Measurements from ENCODE around the gene PAF1.

PAF1 gene

DNA sequence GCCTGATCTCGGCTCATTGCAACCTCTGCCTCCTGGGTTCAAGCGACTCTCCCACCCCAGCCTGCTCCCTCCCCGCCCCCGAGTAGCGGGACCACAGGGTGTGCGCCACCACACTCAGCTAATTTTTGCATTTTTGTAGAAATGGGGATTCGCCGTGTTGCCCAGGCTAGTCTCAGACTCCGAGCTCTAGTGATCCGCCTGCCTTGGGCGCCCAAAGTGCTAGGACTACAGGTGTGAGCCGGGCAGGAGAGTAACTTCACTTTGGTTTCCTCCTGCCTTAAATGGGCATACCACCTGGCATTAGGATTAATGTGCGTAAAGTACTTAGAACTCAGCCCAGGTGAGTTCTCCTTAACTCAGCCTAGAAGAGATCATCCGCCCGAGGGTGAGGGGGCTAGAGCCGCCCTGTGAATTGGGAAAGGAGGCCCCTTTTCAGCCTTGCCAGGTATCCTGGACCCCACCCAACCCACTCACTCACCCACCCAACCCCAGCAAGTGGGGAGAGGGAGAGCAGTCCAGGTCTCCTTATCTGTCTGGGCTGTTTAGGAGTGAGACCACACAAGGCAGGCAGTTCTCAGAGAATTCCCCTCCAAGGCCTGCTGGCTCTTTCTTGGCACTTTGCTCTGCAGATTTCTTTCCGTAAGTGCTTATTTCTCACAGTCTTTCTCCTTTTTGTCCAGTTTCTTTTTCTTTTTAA lies 14.5 kb upstream of the PAF1 start:
- no peak for DNase-seq

DNA sequence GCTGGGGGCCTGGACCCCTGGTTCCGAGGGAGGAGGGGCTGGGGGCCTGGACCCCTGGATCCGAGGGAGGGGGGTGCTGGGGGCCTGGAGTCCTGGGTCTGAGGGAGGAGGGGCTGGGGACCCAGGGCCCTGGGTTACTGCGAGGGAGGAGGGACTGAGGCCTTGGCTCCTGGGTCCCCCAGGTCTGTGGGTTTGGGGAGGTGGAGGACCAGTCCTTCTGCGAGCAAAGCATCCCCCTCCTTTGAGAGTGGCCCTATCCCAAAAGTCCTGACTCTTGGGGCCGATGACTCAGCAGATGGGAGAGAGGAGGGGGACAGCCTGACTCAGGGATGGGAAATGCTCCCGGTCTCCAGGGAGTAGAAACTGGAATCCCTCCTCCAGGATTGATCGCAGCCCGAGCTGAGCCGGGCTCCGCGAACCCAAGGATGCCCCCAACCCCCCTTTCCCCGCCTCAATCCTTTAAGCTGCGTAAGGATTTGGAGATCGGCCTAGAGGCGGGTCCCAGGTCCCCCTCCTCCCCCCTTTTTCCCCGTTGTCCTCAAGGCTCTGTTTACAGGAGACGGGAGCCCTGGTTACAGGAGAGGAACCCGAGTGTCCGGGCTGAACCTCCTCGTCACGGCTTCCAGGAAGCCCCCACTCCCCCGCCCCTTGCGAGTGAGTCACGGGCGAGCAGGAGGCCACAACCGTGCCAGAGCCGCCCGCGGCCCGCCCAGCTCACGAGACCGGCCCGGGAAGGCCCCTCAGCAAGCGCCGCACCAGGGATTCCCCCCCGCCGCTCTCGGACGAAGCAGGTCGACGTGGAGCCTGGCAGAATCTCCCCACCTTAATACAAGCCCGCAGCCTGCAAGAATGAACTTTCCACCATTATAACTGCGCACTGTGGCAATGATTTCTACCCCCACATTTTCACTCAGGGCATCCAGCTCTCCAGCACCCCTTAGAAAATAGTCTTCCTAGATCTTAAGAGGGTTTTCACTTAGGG lies 12.7 kb upstream of the PAF1 start:
- peak; percentile 68 to 79 (median 70) for DNase-seq

DNA sequence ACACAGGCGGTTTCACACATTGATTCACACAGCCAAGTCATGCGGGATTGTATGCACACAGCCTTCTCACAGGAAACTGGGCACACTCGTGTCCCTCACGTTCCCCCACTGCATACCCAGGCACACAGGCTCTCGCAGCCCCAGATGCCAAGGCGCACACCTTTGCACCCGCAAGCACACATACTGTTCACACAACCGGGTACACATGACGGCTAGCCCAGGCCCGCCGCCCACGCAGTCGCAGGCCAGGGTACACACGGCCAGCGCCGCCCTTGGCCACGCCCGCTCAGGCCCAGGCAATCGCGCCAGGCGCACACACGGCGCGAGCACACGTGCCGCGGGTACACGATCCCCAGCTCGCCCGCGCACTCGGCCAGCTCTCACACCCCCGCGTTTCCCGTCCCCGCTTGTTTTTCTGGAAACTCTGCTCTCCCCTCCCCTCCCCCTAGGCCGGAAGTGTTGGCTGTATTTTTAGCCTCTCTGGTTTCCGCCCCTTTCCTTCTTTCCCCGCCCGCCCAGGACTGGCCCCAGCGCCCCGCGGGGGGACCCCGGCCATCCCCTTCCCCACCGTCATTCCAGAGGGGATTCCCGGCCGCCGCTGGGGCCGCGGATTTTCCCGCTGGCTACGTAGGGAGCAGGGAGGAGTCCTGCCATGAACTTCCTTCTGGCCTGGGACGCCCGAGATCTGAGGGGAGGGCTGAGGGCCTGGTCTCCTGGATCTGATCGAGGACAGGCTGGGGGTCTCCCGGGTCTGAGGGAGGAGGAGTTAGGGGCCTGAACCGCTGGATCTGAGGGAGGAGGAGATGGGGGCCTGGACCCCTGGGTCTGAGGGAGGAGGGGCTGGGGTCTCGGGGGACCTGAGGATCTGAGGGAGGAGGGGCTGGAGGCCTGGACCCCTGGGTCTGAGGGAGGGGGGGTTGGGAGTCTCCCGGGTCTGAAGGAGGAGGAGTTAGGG lies 11.7 kb upstream of the PAF1 start:
- peak; percentile 71 to 80 (median 75) for DNase-seq

DNA sequence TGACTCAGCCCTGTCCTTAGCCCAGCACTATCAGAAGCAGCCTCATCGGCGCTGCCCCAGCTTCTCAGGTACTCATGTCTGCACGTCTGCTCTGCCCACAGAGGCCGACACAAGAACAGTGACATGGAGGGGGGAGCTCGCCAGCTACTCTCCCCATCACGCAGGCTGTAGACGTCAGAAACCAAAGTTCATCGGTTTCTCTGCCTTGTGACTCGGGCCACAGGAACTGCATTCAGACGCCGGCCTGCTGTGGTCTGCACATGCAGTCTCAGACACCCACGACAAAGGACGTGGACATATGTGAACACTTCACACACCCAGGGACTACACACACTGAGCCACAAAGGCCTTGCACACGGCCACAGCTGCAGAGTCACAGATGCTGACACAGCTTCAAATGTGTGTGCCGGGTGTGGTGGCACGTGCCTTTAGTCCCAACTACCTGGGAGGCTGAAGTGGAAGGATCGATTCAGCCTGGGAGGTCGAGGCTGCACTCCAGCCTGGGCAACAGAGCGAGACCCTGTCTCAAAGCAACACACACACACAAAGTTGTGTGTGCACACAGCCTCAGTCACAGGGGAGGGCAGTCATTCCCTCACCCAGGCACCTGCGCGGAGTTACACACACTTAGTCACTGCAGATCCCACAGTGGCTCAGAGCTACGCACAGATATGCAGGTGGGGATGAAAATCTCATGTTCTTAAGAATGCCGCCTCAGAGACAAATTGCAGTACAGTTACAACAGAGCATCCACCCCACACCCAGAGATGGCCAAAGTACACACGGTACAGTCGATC lies 10.8 kb upstream of the PAF1 start:
- no peak for DNase-seq

DNA sequence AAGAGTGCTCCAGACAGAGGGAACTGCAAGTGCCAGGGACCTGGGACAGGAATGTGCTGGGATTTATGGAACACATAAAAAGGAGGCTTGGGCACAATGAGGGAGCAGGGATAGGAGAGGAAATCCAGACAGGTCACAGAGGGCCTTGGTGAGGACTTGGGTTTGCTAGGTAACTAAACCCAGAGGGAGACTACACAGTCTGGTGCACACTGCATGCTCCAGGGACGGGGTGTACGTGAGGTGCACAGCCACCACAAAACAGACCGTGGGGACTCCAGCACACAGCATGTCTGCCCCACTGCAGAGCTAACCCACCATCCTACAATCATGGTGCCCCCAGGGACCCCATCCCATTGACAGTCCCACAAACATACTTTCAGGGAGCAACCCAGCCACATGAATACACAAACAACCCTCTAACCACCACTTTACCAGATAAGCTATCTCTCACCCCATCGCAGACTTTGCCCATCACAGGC lies 10.2 kb upstream of the PAF1 start:
- DNase-seq: no peak

DNA sequence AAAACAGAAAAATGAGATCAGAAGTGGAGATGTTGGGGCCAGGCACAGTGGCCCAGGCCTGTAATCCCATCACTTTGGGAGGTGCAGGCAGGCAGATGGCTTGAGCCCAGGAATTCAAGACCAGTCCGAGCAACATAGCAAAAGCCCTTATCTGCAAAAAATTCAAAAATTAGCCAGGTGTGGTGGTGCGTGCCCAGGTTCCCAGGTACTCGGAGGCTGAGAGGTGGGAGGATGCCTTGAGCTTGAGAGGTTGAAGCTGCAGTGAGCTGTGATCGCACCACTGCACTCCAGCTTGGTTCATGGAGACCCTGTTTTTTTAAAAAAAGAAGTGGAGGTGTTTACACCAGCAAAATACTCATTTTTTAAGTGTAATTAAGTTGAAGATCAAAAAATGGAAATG lies 9.2 kb upstream of the PAF1 start:
- no peak for DNase-seq

DNA sequence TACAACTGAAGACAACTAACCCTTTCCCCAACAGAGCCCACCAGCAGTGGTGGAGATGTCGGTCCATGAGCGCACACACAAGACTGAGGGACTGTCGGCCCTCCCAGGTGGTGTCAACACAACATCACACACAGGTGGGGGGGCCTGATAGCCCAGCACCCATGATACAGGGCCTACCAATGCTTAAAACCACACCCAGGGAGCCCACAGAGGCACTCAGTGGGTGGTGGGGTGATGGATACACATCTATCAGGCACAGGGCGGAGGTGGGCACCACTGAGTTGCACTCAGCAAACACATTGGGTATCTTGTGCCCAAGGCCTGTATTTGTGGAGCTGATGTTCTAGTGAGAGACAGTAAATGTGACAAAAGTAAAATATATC lies 8.8 kb upstream of the PAF1 start:
- DNase-seq: no peak

DNA sequence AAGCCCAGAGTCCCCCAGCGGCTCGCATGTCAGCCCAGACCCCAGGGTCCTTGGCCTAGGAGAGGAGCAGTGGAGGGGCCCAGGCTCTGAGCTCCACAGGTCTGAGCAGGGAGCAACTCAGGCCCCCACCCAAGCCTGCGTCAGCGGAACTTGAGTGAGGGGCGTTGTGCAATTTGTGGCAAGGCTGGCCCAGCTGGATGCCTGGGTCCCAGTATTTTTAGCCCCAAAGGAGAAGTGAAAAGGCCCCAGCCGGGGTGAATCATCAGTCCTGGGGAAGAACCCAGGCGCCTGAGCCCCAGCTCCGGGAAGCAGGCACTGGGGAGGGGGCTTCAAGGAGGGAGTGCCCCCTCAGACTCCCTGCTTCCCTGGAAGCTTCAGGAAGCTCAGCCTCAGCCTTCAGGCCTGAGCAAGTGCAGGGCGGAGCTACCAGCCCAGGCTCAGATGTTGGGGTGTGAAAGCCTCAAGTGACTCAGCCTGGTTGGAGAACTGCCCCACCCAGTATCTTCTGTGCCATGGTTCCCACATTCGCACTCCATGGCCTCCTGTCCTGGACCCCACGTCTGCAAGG lies 7.5 kb upstream of the PAF1 start:
- no peak for DNase-seq

DNA sequence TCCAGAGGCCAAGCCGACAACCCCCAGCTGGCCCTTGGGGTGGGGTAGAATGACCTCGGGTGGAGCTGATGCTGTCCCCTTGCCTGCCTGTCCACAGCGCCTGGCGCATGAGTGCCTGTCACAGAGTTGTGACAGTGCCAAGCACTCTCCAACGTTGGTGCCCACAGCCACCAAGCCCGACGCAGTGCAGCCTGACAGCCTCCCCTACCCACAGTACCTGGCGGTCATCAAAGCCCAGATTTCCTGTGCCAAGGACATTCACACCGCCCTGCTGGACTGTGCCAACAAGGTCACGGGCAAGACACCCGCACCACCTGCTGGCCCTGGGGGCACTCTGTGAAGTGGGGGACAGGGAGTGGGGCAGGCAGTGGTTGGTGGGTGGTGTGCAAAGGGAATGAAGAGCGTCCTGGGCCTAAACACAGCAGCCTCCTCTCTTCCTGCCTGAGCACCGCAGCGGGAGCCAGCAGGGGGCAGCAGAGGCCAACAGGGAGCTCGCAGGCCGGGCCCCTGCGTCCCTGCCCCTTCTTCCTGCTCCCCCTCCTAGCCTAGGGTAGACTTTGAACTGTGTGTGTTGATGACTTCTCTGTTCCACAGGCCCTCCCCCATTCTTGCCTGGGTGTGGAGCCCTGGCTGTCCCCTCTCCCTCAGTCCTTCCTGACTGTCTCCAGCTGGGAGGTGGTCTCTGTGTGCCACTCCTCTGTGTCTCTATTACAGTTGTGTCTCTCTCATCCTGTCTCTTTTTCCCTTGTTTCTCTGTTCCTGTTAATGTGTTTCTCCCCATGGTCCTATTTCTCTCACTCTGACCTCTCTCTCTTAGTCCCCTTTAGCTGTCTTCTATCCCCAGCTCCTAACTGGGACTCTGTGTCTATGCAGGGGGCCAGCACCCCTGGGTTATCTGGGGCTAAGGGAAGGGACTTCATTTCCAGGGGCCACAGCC lies 6.7 kb upstream of the PAF1 start:
- peak; percentile 44 to 58 (median 48) for DNase-seq

DNA sequence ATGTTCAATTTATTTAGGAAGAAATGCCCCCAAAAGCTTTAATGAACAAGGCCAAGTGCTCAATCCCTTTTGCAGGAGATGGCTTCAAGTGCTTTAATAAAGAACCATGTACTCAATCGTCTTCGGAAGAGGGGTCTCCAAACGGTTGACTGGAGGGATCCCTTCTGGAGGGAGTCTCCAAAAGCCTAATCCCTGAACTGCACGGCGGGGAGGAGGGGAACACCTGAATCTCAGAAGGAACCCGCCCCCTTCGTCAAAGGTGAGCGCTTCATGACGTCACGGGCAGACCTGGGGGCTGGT lies 505 bp downstream of the PAF1 start:
- DNase-seq: no peak

DNA sequence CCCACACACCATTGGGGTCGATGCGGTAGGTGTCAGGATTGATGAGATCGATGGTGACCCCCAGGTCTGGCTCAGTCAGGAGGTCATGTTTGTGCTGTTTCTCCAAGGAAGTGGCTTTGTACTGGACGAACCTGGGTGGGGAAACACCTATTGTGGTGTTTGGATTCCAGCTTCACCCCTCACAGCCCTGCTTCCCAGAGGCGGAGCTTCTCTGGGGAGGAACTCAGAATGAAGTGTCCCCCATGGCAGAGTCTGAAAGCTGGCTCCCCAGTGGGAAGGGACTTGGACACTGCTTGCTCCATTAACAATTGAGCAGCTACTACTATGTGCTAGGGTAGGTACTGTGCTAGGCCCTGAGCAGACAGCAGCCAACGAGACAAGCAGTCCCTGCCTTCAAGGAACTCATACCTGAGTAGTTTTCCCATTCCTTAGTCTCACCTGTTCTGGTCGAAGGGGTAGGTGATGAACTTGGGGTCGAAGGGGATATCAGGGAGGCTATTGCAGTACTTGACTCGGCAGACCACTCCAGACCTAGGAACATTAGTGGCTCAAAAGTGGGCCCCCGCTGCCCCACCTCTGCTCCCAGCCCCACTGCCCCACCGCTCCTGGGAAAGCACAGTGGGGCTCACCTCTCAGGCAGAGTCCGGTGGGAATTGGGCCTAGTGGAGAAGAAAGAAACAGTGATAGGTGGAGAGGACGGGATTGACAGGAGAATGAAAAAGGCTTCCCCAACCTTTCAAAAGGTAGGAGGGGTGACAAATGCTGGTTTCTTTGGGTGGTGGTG lies 1.1 kb downstream of the PAF1 start:
- no peak for DNase-seq

DNA sequence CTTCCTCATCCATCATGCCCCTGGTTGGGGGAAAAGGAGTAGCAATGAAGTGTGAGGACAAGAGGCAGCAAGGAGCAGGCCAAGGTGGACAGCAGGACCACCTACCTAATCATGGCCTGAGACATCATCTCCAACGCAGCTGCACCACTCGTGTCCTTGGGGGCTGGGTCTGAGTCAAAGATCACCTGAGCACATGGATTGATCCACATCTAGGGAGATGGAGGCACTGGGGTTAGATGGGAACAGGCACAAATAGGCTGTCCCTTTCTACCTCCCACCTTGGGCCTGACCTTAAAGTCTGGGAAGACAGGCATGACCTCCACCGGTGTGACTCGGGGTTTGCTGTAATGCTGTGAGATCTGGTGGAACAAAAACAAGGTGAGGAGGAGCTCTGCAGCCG lies 2.2 kb downstream of the PAF1 start:
- DNase-seq: no peak

DNA sequence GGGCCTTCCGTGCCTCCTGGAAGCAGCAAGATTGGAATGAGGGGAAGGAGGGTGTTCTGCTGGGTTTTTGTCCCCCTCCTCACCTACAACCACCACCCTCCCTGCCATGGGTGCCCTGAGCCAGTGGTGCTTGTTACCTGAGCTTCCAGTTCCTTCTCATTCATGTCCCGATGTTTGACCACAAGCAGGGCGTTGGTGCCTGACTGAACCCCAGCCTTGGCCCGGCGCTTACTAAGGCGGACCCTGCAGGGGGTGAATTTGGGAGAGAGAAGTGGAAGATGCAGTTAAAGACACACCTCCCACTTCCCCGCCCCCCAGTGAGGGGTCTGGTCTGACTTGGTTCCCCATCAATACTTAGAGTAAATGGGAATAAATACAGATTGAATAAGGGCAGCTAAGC lies 4.3 kb downstream of the PAF1 start:
- no peak for DNase-seq

DNA sequence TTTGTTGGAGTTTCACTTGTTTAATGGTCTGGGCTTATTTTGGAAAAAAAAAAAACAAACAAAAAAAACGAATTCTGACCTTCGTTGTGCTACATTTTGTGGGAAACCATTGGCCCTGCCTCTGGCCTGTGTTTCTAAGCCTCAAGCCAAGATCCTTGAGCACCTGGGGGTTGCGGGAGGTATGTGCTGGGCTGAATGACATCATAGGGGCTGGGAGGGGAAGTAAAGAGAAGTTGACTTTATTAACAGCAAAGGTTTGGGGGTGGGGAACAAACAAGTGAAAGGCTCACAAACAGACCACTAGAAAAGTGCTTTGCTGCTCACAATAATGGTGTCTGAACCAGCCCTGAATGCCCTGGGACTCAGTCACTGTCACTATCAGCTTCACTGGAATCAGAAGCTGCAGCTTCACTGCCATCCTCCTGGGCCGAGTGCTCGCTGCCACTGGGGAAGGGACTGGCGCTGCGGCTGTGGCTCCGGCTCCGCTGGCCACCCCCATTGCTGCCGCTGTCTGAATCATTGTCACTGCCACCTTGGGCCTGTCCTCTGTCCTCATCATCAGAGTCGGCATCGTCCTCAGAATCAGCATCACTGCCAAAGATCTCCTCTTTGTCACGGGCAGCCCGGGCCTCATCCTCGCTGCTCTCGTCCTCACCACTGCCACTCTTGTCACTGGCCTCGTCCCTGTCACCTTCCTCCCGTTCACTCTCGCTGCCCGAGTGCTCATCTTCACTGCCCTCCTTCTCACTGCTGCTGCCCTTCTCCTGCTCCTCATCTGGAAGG lies 5.1 kb downstream of the PAF1 start:
- no peak for DNase-seq

DNA sequence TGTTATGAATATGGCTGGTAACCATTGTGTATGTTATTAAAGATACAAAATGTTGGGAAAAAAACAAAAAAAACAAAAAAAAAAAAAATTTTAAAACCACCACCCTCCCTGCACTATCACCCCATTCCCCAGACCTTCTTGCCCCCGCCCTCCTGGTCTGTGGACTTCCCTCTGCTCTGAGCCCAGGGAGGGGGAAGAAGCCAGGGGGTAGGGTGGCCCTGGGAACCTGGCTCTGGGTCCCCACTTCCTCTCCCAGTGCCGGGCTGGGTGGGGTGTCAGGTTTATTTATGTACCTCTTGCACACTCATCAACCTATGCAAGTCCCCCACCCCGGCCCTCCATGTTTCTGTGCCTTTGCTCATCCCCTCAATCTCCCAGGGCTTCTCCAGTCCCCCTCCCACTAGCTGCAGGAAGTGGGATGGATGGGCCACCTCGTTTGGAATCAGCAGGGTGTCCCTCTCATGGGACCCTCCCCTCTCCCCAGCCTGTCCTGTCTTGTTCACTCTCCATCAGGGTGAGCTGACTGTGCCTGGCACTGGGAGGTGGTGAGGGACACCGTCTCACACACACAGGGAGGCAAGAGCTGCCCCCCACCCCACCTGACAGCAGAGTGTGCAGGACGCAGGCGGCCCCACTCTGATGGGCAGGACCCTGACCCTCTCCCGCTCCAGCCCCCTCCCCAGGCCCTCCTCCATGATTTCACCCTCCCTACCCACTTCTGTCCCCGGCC lies 5.9 kb downstream of the PAF1 start:
- no peak for DNase-seq

DNA sequence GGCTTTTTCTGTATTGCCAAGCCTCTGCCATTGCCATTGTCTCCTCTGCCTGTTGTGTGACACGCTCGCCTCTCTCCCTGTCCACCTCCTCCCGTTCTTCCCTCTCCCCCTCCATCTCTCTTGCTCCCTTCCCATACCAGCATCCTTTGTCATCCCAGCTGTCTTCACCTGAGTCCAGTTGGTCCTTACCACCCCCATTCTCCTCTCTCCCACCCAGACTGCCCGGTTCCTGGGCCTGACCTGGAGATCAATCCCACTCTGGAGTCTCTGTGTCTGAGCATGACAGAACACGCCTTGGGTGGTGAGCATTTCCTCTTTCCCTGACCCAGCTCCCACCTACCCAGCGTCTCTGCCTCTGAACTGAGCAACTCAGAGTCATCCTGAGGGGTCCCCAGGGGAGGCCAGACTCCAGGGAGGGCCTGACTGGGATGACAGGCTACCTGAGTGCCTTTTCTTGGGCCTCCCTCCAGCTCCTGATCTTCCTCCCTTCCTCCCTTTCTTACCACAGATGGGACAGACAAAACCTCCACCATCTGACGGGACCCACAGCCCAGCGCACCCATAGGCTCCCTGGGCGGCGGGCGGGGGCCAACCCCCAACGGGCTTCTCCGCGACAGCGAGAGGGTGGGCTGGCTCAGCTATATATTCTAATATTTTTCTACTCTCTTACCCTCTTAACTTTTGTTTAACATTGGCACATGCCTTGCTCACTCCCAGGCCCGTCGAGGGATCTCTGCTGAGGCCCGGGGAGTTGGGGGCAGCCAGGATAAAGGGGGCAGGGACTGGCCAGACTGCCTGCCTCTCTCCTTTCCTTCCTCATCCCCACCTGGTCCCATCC lies 7.7 kb downstream of the PAF1 start:
- DNase-seq: no peak

DNA sequence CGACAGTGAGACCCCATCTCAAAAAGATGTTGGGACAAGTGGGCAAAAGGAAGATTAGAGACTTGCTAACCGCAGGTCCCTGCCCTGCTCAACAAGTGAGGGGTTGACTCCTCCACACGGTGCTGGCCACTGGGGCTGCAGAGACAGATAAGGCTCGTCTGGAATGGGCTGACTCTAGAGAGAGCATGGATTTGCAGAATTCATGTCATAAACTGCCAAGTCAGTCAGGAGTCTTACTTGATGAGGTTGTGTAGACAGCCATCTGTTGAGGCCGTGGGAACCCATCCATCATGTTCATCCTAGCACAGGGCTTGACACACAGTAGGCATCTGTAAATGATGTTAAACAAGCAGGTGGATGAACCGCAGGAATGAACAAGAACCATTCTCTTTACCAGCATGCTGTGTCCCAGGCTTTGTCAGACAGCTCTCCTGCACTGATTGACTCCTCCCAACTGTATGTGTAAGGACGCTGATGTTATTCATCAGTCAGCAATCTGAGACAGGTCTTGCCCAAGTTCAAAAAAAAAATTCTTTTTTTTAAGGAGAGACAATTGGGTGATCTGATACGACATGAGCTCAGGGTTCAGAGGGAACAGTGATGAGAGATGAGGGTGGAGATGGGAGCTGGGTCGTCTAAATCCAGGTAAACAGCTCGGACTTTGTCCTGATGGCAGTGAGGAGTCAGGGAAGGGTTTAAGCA lies 8.8 kb downstream of the PAF1 start:
- no peak for DNase-seq

All from NCI-H1417 (cell line).